ENCODE data around the gene RPS21. TPM values are rescaled to one million over a fixed set of nuclear protein-coding genes. Genes with fewer than 3 reads are reported as not detected.

The RPS21 gene
- total and polyA plus RNA-seq, 2 of the 13 experiments (the other 11 are each of a cell fraction or from before 2014, with no cell fraction given), result 2,647 to 11,063 TPM

GRCh38 chr20:62405108-62405980 is 18.4 kb downstream of the RPS21 start (continued):
- TF ChIP-seq, protein P1, sequence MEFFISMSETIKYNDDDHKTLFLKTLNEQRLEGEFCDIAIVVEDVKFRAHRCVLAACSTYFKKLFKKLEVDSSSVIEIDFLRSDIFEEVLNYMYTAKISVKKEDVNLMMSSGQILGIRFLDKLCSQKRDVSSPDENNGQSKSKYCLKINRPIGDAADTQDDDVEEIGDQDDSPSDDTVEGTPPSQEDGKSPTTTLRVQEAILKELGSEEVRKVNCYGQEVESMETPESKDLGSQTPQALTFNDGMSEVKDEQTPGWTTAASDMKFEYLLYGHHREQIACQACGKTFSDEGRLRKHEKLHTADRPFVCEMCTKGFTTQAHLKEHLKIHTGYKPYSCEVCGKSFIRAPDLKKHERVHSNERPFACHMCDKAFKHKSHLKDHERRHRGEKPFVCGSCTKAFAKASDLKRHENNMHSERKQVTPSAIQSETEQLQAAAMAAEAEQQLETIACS (CRISPR knock-in tag; IDR thresholded peaks at IDR 0.05), result no peak
- peak; percentile 48 for TF ChIP-seq YY1 (IDR thresholded peaks at IDR 0.05; ENCODE audit: insufficient read depth, insufficient replicate concordance, low read depth, low read length)
- no peak for TF ChIP-seq ZNF576 (CRISPR knock-in tag; IDR thresholded peaks at IDR 0.05)
- TF ChIP-seq MXD1 (CRISPR knock-in tag; IDR thresholded peaks at IDR 0.05), result no peak; the same call in 1 of the 2 replicates
- no peak for TF ChIP-seq TRIM24 (CRISPR knock-in tag; IDR thresholded peaks at IDR 0.05)
- no peak for TF ChIP-seq MTF2 (CRISPR knock-in tag; IDR thresholded peaks at IDR 0.05; ENCODE audit: borderline replicate concordance)
- TF ChIP-seq MTF1 (CRISPR knock-in tag; IDR thresholded peaks at IDR 0.05), result no peak
- TF ChIP-seq RARA (CRISPR knock-in tag; IDR thresholded peaks at IDR 0.05), result no peak
- no peak for TF ChIP-seq FOXP1 (IDR thresholded peaks at IDR 0.05)
- no peak for TF ChIP-seq FOXP1 (CRISPR knock-in tag; IDR thresholded peaks at IDR 0.05)
- no peak for TF ChIP-seq ISL2 (CRISPR knock-in tag; IDR thresholded peaks at IDR 0.05)
- no peak for TF ChIP-seq BRCA1 (CRISPR knock-in tag; IDR thresholded peaks at IDR 0.05)
- peak; percentile 84; the same call in 1 of the 2 replicates for TF ChIP-seq CHCHD3 (CRISPR knock-in tag; IDR thresholded peaks at IDR 0.05)
- TF ChIP-seq, protein P2, sequence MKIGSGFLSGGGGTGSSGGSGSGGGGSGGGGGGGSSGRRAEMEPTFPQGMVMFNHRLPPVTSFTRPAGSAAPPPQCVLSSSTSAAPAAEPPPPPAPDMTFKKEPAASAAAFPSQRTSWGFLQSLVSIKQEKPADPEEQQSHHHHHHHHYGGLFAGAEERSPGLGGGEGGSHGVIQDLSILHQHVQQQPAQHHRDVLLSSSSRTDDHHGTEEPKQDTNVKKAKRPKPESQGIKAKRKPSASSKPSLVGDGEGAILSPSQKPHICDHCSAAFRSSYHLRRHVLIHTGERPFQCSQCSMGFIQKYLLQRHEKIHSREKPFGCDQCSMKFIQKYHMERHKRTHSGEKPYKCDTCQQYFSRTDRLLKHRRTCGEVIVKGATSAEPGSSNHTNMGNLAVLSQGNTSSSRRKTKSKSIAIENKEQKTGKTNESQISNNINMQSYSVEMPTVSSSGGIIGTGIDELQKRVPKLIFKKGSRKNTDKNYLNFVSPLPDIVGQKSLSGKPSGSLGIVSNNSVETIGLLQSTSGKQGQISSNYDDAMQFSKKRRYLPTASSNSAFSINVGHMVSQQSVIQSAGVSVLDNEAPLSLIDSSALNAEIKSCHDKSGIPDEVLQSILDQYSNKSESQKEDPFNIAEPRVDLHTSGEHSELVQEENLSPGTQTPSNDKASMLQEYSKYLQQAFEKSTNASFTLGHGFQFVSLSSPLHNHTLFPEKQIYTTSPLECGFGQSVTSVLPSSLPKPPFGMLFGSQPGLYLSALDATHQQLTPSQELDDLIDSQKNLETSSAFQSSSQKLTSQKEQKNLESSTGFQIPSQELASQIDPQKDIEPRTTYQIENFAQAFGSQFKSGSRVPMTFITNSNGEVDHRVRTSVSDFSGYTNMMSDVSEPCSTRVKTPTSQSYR (CRISPR knock-in tag; IDR thresholded peaks at IDR 0.05; ENCODE audit: borderline replicate concordance), result no peak
- no peak; the same call in 1 of the 2 replicates for TF ChIP-seq ARNT2 (CRISPR knock-in tag; IDR thresholded peaks at IDR 0.05; ENCODE audit: low read depth)
- TF ChIP-seq HDAC1 (CRISPR knock-in tag; IDR thresholded peaks at IDR 0.05), result peak; percentile 67
- TF ChIP-seq LBX2 (CRISPR knock-in tag; IDR thresholded peaks at IDR 0.05; ENCODE audit: borderline replicate concordance), result no peak
- TF ChIP-seq, protein P3, sequence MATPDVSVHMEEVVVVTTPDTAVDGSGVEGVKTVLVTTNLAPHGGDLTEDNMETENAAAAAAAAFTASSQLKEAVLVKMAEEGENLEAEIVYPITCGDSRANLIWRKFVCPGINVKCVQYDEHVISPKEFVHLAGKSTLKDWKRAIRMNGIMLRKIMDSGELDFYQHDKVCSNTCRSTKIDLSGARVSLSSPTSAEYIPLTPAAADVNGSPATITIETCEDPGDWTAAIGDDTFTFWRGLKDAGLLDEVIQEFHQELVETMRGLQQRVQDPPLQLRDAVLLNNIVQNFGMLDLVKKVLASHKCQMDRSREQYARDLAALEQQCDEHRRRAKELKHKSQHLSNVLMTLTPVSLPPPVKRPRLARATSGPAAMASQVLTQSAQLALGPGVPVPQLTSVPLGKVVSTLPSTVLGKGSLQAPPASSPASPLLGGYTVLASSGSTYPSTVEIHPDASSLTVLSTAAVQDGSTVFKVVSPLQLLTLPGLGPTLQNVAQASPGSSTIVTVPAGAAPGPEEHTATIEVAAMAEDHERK (CRISPR knock-in tag; IDR thresholded peaks at IDR 0.05; ENCODE audit: low read depth), result no peak
- no peak for TF ChIP-seq HINFP (CRISPR knock-in tag; IDR thresholded peaks at IDR 0.05; ENCODE audit: low read depth)
- TF ChIP-seq ZNF3 (CRISPR knock-in tag; IDR thresholded peaks at IDR 0.05), result no peak
- TF ChIP-seq ZBTB3 (CRISPR knock-in tag; IDR thresholded peaks at IDR 0.05; ENCODE audit: borderline replicate concordance, low read depth), result no peak

Data from HepG2 (cell line).